GM12878 (cell line): ENCODE results near the gene SCIMP.

Experiments used
- HDGF ChIP-seq: fragments of 450-650 bp; IDR thresholded peaks from 2 replicates; pipeline ENCODE4 v1.6.1; 2016; ENCODE audit warnings: antibody characterized with exemption
- POLR2A ChIP-seq: IDR thresholded peaks from 2 replicates; pipeline ENCODE4 v1.6.1; 2011; ENCODE audit warnings: low read depth, mild to moderate bottlenecking, low read length
- POLR2AphosphoS5 ChIP-seq: IDR thresholded peaks from 2 replicates; pipeline ENCODE4 v1.6.1; 2011; ENCODE audit warnings: mild to moderate bottlenecking, low read length, inconsistent platforms
- TAF1 ChIP-seq: IDR thresholded peaks from 2 replicates; pipeline ENCODE4 v1.6.1; 2011; ENCODE audit warnings: mild to moderate bottlenecking, low read depth, low read length, borderline replicate concordance
- TF ChIP-seq, protein P1 (sequence below), 3 experiments: IDR thresholded peaks in 2 of 3; conservative IDR thresholded peaks in 1 of 3; 2 replicates each; pipeline ENCODE4 v1.5.1; 2011; ENCODE audit warnings: low read depth in 3 of 3, low read length in 3 of 3, mild to moderate bottlenecking in 3 of 3, control low read depth in 2 of 3, moderate library complexity in 2 of 3, inconsistent platforms in 1 of 3, mixed read lengths in 1 of 3; ENCODE audit not compliant: control insufficient read depth in 2 of 3, insufficient read depth in 1 of 3; ENCODE audit errors: extremely low read depth in 1 of 3
- TF ChIP-seq, protein P2 (sequence below): fragments of 150-350 bp; IDR thresholded peaks from 2 replicates; pipeline ENCODE4 v1.6.1; 2014; ENCODE audit warnings: mild to moderate bottlenecking, low read depth, low read length

DNA sequence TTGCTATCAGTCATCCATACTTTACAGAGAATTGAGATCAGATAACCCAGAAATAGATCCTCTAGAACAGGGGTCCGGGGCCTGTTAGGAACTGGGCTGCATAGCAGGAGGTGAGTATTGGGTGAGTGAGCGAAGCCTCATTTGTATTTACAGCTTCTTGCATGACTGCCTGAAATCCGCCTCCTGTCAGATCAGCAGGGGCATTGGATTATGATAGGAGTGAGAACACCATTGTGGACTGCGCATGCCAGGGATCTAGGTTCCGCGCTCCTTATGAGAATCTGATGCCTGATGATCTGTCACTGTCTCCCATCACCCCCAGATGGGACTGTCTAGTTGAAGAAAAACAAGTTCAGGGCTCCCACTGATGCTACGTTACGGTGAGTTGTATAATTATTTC, 13.0 kb upstream of the SCIMP start:
- TF ChIP-seq POLR2A, result no peak
- TF ChIP-seq, protein P1, sequence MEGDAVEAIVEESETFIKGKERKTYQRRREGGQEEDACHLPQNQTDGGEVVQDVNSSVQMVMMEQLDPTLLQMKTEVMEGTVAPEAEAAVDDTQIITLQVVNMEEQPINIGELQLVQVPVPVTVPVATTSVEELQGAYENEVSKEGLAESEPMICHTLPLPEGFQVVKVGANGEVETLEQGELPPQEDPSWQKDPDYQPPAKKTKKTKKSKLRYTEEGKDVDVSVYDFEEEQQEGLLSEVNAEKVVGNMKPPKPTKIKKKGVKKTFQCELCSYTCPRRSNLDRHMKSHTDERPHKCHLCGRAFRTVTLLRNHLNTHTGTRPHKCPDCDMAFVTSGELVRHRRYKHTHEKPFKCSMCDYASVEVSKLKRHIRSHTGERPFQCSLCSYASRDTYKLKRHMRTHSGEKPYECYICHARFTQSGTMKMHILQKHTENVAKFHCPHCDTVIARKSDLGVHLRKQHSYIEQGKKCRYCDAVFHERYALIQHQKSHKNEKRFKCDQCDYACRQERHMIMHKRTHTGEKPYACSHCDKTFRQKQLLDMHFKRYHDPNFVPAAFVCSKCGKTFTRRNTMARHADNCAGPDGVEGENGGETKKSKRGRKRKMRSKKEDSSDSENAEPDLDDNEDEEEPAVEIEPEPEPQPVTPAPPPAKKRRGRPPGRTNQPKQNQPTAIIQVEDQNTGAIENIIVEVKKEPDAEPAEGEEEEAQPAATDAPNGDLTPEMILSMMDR (IDR thresholded peaks at IDR 0.05 in 2 of 3, conservative IDR thresholded peaks at IDR 0.05 in 1 of 3; ENCODE audit: control insufficient read depth in 2 of 3, extremely low read depth in 1 of 3, insufficient read depth in 1 of 3, low read depth in 3 of 3, low read length in 3 of 3), result no peak
- TF ChIP-seq POLR2AphosphoS5, result no peak
- TF ChIP-seq HDGF, result no peak
- TF ChIP-seq TAF1, result no peak
- TF ChIP-seq, protein P2, sequence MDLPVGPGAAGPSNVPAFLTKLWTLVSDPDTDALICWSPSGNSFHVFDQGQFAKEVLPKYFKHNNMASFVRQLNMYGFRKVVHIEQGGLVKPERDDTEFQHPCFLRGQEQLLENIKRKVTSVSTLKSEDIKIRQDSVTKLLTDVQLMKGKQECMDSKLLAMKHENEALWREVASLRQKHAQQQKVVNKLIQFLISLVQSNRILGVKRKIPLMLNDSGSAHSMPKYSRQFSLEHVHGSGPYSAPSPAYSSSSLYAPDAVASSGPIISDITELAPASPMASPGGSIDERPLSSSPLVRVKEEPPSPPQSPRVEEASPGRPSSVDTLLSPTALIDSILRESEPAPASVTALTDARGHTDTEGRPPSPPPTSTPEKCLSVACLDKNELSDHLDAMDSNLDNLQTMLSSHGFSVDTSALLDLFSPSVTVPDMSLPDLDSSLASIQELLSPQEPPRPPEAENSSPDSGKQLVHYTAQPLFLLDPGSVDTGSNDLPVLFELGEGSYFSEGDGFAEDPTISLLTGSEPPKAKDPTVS, result no peak
